HUES64 (cell line): Measurements from ENCODE around the gene TMEM143.

Experiments
- H3K27ac ChIP-seq: 2 replicates; pipeline ENCODE4 v1.7.0; 2013; ENCODE audit warnings: low read depth, low read length, inconsistent platforms
- H3K27me3 ChIP-seq: 2 replicates; pipeline ENCODE4 v1.6.1; 2013; ENCODE audit warnings: mild to moderate bottlenecking, low read length; ENCODE audit not compliant: insufficient read depth
- H3K36me3 ChIP-seq: 2 replicates; pipeline ENCODE4 v1.6.1; 2013; ENCODE audit warnings: mild to moderate bottlenecking, low read length; ENCODE audit not compliant: insufficient read depth
- H3K4me1 ChIP-seq: 2 replicates; pipeline ENCODE4 v1.6.1; 2013; ENCODE audit warnings: mild to moderate bottlenecking, low read length, moderate library complexity; ENCODE audit not compliant: insufficient read depth
- H3K4me3 ChIP-seq: 2 replicates; pipeline ENCODE4 v1.5.1; 2013; ENCODE audit warnings: mild to moderate bottlenecking, low read length, moderate library complexity
- H3K9ac ChIP-seq: 2 replicates; pipeline ENCODE4 v1.6.1; 2013; ENCODE audit warnings: mild to moderate bottlenecking, low read depth, low read length
- H3K9me3 ChIP-seq: 2 replicates; pipeline ENCODE4 v1.6.1; 2013; ENCODE audit warnings: low read depth, low read length; ENCODE audit not compliant: insufficient read depth
- WGBS: fragments of 150-250, 120-280 bp; methylation state at CpG from one replicate; pipeline ENCODE4 v1.1.7; 2013; ENCODE audit warnings: missing lambda C conversion rate; 5-methylcytosine and 5-hydroxymethylcytosine counted together

Gene TMEM143

GRCh38 chr19:48338253-48338755 is 25.4 kb downstream of the TMEM143 start:
- H3K9ac ChIP-seq: no peak overlapping the region; the same call in 1 of the 2 replicates
- H3K9me3 ChIP-seq: no peaks in the 10 kb centered on the region
- H3K4me1 ChIP-seq: peaks cover 3% of the 10 kb centered on the region; the same call in 1 of the 2 replicates
- WGBS: 86% methylated on average over 14 of the region's 14 CpGs
- H3K27me3 ChIP-seq: 0 out of 2 replicates have a peak, but pooled peaks cover 3% of the 10 kb centered on the region
- no peaks in the 10 kb centered on the region for H3K36me3 ChIP-seq
- H3K27ac ChIP-seq: no peak overlapping the region
- no peak overlapping the region for H3K4me3 ChIP-seq

GRCh38 chr19:48333467-48334384 is 30.0 kb downstream of the TMEM143 start:
- H3K27me3 ChIP-seq: 0 out of 2 replicates have a peak, but pooled peaks cover 3% of the 10 kb centered on the region
- peak overlapping the region; percentile 55; the same call in 1 of the 2 replicates for H3K9ac ChIP-seq
- WGBS: 7% methylated on average over 54 of the region's 54 CpGs
- peak overlapping the region; percentile 64; the same call in 1 of the 2 replicates for H3K27ac ChIP-seq
- peaks cover 14% of the 10 kb centered on the region for H3K4me1 ChIP-seq
- peak overlapping the region; percentile 52 for H3K4me3 ChIP-seq
- H3K9me3 ChIP-seq: no peaks in the 10 kb centered on the region
- no peaks in the 10 kb centered on the region for H3K36me3 ChIP-seq

- Histone ChIP-seq H3K9ac (no peak overlapping the region), H3K9me3 (no peaks in the 10 kb centered on the region), H3K4me1 (peaks cover 14% of the 10 kb centered on the region), H3K4me3 (peak overlapping the region; percentile 52), H3K27ac (no peak overlapping the region; the same call in 1 of the 2 replicates), H3K27me3 (0 out of 2 replicates have a peak, but pooled peaks cover 3% of the 10 kb centered on the region), H3K36me3 (no peaks in the 10 kb centered on the region)
- WGBS: 8% methylated on average over 25 of the region's 25 CpGs
Observed at GRCh38 chr19:48332662-48333466, 30.9 kb downstream of the TMEM143 start.

- no peak overlapping the region for H3K9ac ChIP-seq
- WGBS: 75% methylated on average over 6 of the region's 6 CpGs
Observed at GRCh38 chr19:48332351-48332661, 31.4 kb downstream of the TMEM143 start.

GRCh38 chr19:48330012-48330681 is 33.6 kb downstream of the TMEM143 start:
- Histone ChIP-seq H3K27me3 (0 out of 2 replicates have a peak, but pooled peaks cover 2% of the 10 kb centered on the region), H3K9ac (no peak overlapping the region), H3K9me3 (no peaks in the 10 kb centered on the region), H3K4me1 (peaks cover 14% of the 10 kb centered on the region), H3K4me3 (peak overlapping the region; percentile 58), H3K36me3 (no peaks in the 10 kb centered on the region), H3K27ac (no peak overlapping the region)
- WGBS: 68% methylated on average over 41 of the region's 41 CpGs

More at GRCh38 chr19:48332351-48332661, 31.4 kb downstream of the TMEM143 start:
- peaks cover 14% of the 10 kb centered on the region for H3K4me1 ChIP-seq
- peak overlapping the region; percentile 52 for H3K4me3 ChIP-seq
- no peaks in the 10 kb centered on the region for H3K9me3 ChIP-seq
- H3K27me3 ChIP-seq: 0 out of 2 replicates have a peak, but pooled peaks cover 3% of the 10 kb centered on the region
- no peak overlapping the region; the same call in 1 of the 2 replicates for H3K27ac ChIP-seq
- no peaks in the 10 kb centered on the region for H3K36me3 ChIP-seq

GRCh38 chr19:48329167-48329891 is 34.4 kb downstream of the TMEM143 start:
- no peaks in the 10 kb centered on the region for H3K9me3 ChIP-seq
- WGBS: 86% methylated on average over 14 of the region's 15 CpGs
- H3K27me3 ChIP-seq: no peaks in the 10 kb centered on the region
- no peaks in the 10 kb centered on the region for H3K36me3 ChIP-seq
- no peak overlapping the region for H3K27ac ChIP-seq
- peaks cover 14% of the 10 kb centered on the region for H3K4me1 ChIP-seq
- H3K4me3 ChIP-seq: peak overlapping the region; percentile 58; the same call in 1 of the 2 replicates
- no peak overlapping the region for H3K9ac ChIP-seq

GRCh38 chr19:48325265-48325910 is 38.4 kb downstream of the TMEM143 start, which contains the start of gene EMP3:
Gene EMP3 (plus strand): TSS chr19:48325552. CDS start chr19:48326845, 1,293 bp downstream.
- H3K4me1 ChIP-seq: peaks cover 12% of the 10 kb centered on the region; the same call in 1 of the 2 replicates

GRCh38 chr19:48321622-48322591 is 41.8 kb downstream of the TMEM143 start:
- Histone ChIP-seq H3K9me3 (no peaks in the 10 kb centered on the region), H3K36me3 (no peaks in the 10 kb centered on the region), H3K9ac (peak overlapping the region; percentile 69), H3K4me3 (peak overlapping the region; percentile 66), H3K4me1 (0 out of 2 replicates have a peak, but pooled peaks cover 11% of the 10 kb centered on the region), H3K27me3 (no peaks in the 10 kb centered on the region), H3K27ac (peak overlapping the region; percentile 85; the same call in 1 of the 2 replicates)
- WGBS: 5% methylated on average over 63 of the region's 63 CpGs

More at GRCh38 chr19:48325265-48325910, 38.4 kb downstream of the TMEM143 start, which contains the start of gene EMP3:
- Histone ChIP-seq H3K9ac (peak within 1 kb of the TSS; percentile 56; the same call in 1 of the 2 replicates), H3K27me3 (no peaks in the 10 kb centered on the region), H3K27ac (peak within 1 kb of the TSS; percentile 10; the same call in 1 of the 2 replicates), H3K9me3 (no peaks in the 10 kb centered on the region), H3K36me3 (no peaks in the 10 kb centered on the region), H3K4me3 (peak within 1 kb of the TSS; percentile 58)
- WGBS: 4% methylated on average over 22 of the region's 22 CpGs

- Histone ChIP-seq H3K27ac (peak overlapping the region; percentile 85; the same call in 1 of the 2 replicates), H3K9ac (peak overlapping the region; percentile 64)
Observed at GRCh38 chr19:48321372-48321621, 42.4 kb downstream of the TMEM143 start.

More at GRCh38 chr19:48321372-48321621, 42.4 kb downstream of the TMEM143 start:
- Histone ChIP-seq H3K9me3 (no peaks in the 10 kb centered on the region), H3K36me3 (no peaks in the 10 kb centered on the region), H3K27me3 (no peaks in the 10 kb centered on the region), H3K4me1 (0 out of 2 replicates have a peak, but pooled peaks cover 11% of the 10 kb centered on the region), H3K4me3 (peak overlapping the region; percentile 66)
- WGBS: under 1% methylated on average over 22 of the region's 22 CpGs
